SJCRH30 (cell line): ENCODE data around the gene C3orf22. TPM values are rescaled to one million over a fixed set of nuclear protein-coding genes. Genes with fewer than 3 reads are reported as not detected.
A peak's percentile ranks its signal among the peaks of the same experiment; 100 is the strongest.

Experiments used
- DNase-seq, 2 experiments: peaks; one replicate each; pipeline ENCODE4 v3.0.0-alpha.2; 2015 to 2020
- H3K27ac ChIP-seq: fragments of 250-450 bp; sonication (Bioruptor Pico); 2 replicates; pipeline ENCODE4 v1.5.1; 2020; ENCODE audit warnings: mild to moderate bottlenecking, moderate library complexity
- H3K27me3 ChIP-seq: fragments of 250-450 bp; sonication (Bioruptor Pico); 2 replicates; pipeline ENCODE4 v1.5.1; 2020; ENCODE audit warnings: mild to moderate bottlenecking, moderate library complexity
- H3K36me3 ChIP-seq: fragments of 250-450 bp; sonication (Bioruptor Pico); 2 replicates; pipeline ENCODE4 v1.5.1; 2020; ENCODE audit warnings: mild to moderate bottlenecking, moderate library complexity
- H3K4me1 ChIP-seq: fragments of 250-450 bp; sonication (Bioruptor Pico); 2 replicates; pipeline ENCODE4 v1.5.1; 2020; ENCODE audit warnings: mild to moderate bottlenecking, moderate library complexity
- H3K4me3 ChIP-seq: fragments of 250-450 bp; sonication (Bioruptor Pico); 2 replicates; pipeline ENCODE4 v1.5.1; 2020; ENCODE audit warnings: mild to moderate bottlenecking, moderate library complexity
- H3K9me3 ChIP-seq: fragments of 250-450 bp; sonication (Bioruptor Pico); replicated peaks from 2 replicates; pipeline ENCODE4 v1.5.1; 2020; ENCODE audit warnings: mild to moderate bottlenecking, moderate library complexity
- total RNA-seq: library from RNA; depleted of rRNA; stranded (reverse); fragments of >200 nt; shearing (Covaris generic); gene quantifications from 2 replicates; pipeline ENCODE4 v1.2.3, GENCODE V29; 2014

The C3orf22 gene
- total RNA-seq, 1 experiment from 2014 or later, result not detected

- Histone ChIP-seq H3K27me3 (peaks cover 5% of the 10 kb centered on the region; the same call in 1 of the 2 replicates), H3K27ac (no peak overlapping the region), H3K9me3 (no peaks in the 10 kb centered on the region), H3K36me3 (no peaks in the 10 kb centered on the region), H3K4me1 (no peaks in the 10 kb centered on the region), H3K4me3 (no peak overlapping the region)
- DNase-seq, result no peak
These were observed 6.7 kb downstream of the C3orf22 start for GRCh38 chr3:126551839-126552687.

- no peak for DNase-seq
- H3K27me3 ChIP-seq, result peaks cover 12% of the 10 kb centered on the region; the same call in 1 of the 2 replicates
- H3K4me1 ChIP-seq, result no peaks in the 10 kb centered on the region
- H3K4me3 ChIP-seq, result no peak overlapping the region
- no peaks in the 10 kb centered on the region for H3K36me3 ChIP-seq
- H3K9me3 ChIP-seq, result no peaks in the 10 kb centered on the region
- no peak overlapping the region for H3K27ac ChIP-seq
These were observed 7.5 kb downstream of the C3orf22 start for GRCh38 chr3:126551121-126551838.

GRCh38 chr3:126550488-126551051 lies 8.2 kb downstream of the C3orf22 start:
- peaks cover 12% of the 10 kb centered on the region; the same call in 1 of the 2 replicates for H3K27me3 ChIP-seq
- no peak for DNase-seq
- H3K27ac ChIP-seq, result no peak overlapping the region
- H3K9me3 ChIP-seq, result no peaks in the 10 kb centered on the region
- no peaks in the 10 kb centered on the region for H3K36me3 ChIP-seq
- H3K4me1 ChIP-seq, result no peaks in the 10 kb centered on the region
- no peak overlapping the region for H3K4me3 ChIP-seq

GRCh38 chr3:126549861-126550487 lies 8.8 kb downstream of the C3orf22 start:
- H3K9me3 ChIP-seq, result no peaks in the 10 kb centered on the region
- no peaks in the 10 kb centered on the region for H3K36me3 ChIP-seq
- no peaks in the 10 kb centered on the region for H3K4me1 ChIP-seq
- H3K27me3 ChIP-seq, result peaks cover 12% of the 10 kb centered on the region; the same call in 1 of the 2 replicates
- H3K27ac ChIP-seq, result no peak overlapping the region
- DNase-seq, result peak in 1 of 2 experiments; percentile 3
- H3K4me3 ChIP-seq, result no peak overlapping the region

- no peak overlapping the region for H3K27ac ChIP-seq
- no peaks in the 10 kb centered on the region for H3K9me3 ChIP-seq
- peak in 1 of 2 experiments; percentile 0 for DNase-seq
- H3K27me3 ChIP-seq, result peaks cover 12% of the 10 kb centered on the region; the same call in 1 of the 2 replicates
- no peaks in the 10 kb centered on the region for H3K4me1 ChIP-seq
- H3K36me3 ChIP-seq, result no peaks in the 10 kb centered on the region
- H3K4me3 ChIP-seq, result no peak overlapping the region
These were observed 9.9 kb downstream of the C3orf22 start for GRCh38 chr3:126548556-126549466.

DNA sequence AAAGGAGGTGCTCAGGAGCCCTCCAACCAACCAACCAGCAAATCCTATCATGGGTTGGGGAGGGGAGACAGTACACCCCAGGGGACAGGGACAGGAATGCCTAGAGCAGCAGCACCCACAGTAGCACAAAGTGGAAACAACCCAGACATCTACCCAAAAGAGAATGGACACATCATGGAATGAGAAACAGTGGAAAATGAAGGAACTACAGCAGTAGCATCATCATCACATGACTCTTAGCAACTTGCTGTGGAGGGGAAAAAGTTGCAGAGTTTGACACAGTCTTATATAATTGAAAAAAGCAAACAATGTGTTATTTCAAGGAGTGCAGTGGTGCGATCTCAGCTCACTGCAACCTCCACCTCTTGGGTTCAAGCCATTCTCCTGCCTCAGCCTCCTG lies 11.0 kb downstream of the C3orf22 start:
- H3K9me3 ChIP-seq, result no peaks in the 10 kb centered on the region
- no peaks in the 10 kb centered on the region for H3K4me1 ChIP-seq
- H3K36me3 ChIP-seq, result no peaks in the 10 kb centered on the region
- peaks cover 12% of the 10 kb centered on the region; the same call in 1 of the 2 replicates for H3K27me3 ChIP-seq
- no peak for DNase-seq
- no peak overlapping the region for H3K27ac ChIP-seq
- no peak overlapping the region for H3K4me3 ChIP-seq

DNA sequence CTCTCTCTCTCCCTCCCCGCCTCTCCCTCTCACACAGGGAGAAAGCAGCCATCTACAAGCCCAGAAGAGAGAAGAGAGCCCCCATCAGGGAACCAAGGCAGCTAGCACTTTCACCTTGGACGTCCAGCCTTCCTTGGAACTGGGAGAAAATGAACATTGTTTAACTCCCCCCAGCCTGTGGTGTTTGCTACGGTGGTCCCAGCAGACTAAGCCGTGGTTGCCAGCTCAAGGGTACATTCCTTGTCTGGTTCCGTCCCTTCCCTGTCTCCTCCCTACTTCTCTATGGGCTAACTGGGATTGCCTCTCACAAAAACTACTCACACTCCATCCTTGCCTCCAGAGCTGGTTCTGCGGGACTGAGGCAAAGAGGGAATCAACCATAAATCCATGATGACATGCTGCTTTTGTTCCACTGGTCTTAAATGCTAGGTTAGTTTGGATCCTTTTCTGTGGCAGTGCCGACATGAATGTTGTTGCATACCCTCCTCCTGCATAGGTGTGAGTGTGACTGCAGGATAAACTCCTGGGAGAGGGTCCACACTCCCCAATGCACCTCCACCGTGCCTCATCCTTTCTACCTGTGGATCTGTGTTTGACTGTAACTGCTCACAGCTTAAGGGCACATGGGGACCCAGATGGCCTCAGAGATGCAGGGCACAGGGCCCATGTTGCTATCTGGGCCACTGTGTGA lies 12.0 kb downstream of the C3orf22 start:
- H3K4me3 ChIP-seq, result no peak overlapping the region
- no peaks in the 10 kb centered on the region for H3K9me3 ChIP-seq
- peaks cover 12% of the 10 kb centered on the region; the same call in 1 of the 2 replicates for H3K27me3 ChIP-seq
- H3K36me3 ChIP-seq, result no peaks in the 10 kb centered on the region
- H3K27ac ChIP-seq, result no peak overlapping the region
- H3K4me1 ChIP-seq, result no peaks in the 10 kb centered on the region
- no peak for DNase-seq

- no peak overlapping the region for H3K4me3 ChIP-seq
- H3K27ac ChIP-seq, result no peak overlapping the region
- DNase-seq, result no peak
- H3K9me3 ChIP-seq, result no peaks in the 10 kb centered on the region
- no peaks in the 10 kb centered on the region for H3K36me3 ChIP-seq
- no peaks in the 10 kb centered on the region for H3K4me1 ChIP-seq
- peaks cover 12% of the 10 kb centered on the region; the same call in 1 of the 2 replicates for H3K27me3 ChIP-seq
These were observed 12.7 kb downstream of the C3orf22 start for GRCh38 chr3:126546013-126546412.

DNA sequence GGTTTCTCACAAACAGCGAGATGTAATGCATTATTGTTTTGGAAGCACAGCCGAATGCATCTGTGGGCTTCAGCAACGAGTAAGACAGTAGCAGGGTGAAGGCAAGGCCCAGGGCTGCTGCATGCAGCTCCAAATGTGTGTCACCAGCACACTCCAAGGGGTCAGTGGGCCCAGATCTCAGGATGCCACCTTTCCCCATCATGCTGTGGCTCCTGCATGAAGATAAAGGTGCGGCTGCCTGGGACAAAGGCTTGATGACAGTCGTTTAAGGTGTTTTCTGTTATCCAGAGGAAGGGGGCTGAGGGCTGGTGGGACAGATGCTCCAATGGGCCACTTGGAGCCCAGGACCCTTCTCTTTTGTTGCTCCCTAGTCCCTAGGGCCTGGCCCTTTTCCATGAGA lies 13.2 kb downstream of the C3orf22 start:
- H3K36me3 ChIP-seq, result no peaks in the 10 kb centered on the region
- no peaks in the 10 kb centered on the region for H3K9me3 ChIP-seq
- H3K4me1 ChIP-seq, result no peaks in the 10 kb centered on the region
- no peak overlapping the region for H3K4me3 ChIP-seq
- H3K27me3 ChIP-seq, result peaks cover 12% of the 10 kb centered on the region; the same call in 1 of the 2 replicates
- H3K27ac ChIP-seq, result no peak overlapping the region
- DNase-seq, result no peak

- Histone ChIP-seq H3K9me3 (no peaks in the 10 kb centered on the region), H3K36me3 (no peaks in the 10 kb centered on the region), H3K4me1 (no peaks in the 10 kb centered on the region), H3K27ac (no peak overlapping the region), H3K4me3 (no peak overlapping the region), H3K27me3 (peaks cover 11% of the 10 kb centered on the region; the same call in 1 of the 2 replicates)
- DNase-seq, result no peak
These were observed 14.0 kb downstream of the C3orf22 start for GRCh38 chr3:126544596-126545281.

DNA sequence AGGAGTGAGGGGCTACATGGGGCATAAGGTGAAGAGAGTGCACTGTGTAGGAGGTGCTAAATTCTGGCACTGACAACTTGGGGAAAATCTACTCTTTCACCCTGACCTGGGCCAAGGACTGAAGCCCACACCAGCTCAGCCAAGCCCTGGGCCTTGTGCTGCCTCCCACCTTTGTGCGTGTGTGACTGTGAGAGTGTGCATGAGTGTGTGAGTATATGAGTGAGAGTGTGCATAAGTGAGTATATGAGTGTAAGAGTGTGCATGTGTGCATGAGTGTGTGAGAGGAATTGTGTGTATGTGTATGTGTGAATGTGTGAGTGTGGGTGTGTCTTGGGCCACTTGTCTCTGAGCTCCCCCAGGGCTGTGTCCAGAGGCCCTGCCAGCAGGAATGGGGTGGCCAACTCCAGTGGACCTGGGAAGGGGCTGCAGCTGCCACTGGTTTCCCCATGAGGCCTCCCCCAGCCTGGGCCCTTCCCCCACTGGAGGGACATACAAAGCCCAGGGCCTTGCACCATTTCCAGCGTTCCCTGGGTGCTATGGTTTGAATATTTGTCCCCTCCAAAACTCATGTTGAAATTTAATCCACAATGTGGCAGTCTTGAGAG lies 15.2 kb downstream of the C3orf22 start:
- no peaks in the 10 kb centered on the region for H3K9me3 ChIP-seq
- no peaks in the 10 kb centered on the region for H3K4me1 ChIP-seq
- no peak overlapping the region for H3K4me3 ChIP-seq
- H3K27me3 ChIP-seq, result peaks cover 8% of the 10 kb centered on the region; the same call in 1 of the 2 replicates
- no peak for DNase-seq
- no peaks in the 10 kb centered on the region for H3K36me3 ChIP-seq
- H3K27ac ChIP-seq, result no peak overlapping the region

- H3K27ac ChIP-seq, result no peak overlapping the region
- H3K27me3 ChIP-seq, result peaks cover 8% of the 10 kb centered on the region; the same call in 1 of the 2 replicates
- no peaks in the 10 kb centered on the region for H3K36me3 ChIP-seq
- no peak overlapping the region for H3K4me3 ChIP-seq
- H3K4me1 ChIP-seq, result no peaks in the 10 kb centered on the region
- no peaks in the 10 kb centered on the region for H3K9me3 ChIP-seq
- peak in 1 of 2 experiments; percentile 1 for DNase-seq
These were observed 16.1 kb downstream of the C3orf22 start for GRCh38 chr3:126542340-126543241.
